DND-41 (cell line): ENCODE measurements around the gene PRPSAP2.

ENCODE experiments used
- ATAC-seq: fragments of 200-7000 bp; cut with Tn5 transposase; 3 replicates; pipeline ENCODE4 v1.9.1; 2021; ENCODE audit warnings: low read depth; ENCODE audit not compliant: insufficient read depth
- DNase-seq: peaks from one replicate; pipeline ENCODE4 v3.0.0-alpha.2; 2020
- H2AFZ ChIP-seq: 2 replicates; pipeline ENCODE4 v1.6.0; 2012; ENCODE audit warnings: low read depth, low read length
- H3K27ac ChIP-seq: 2 replicates; pipeline ENCODE4 v1.5.1; 2012; ENCODE audit warnings: low read length, inconsistent platforms
- H3K27me3 ChIP-seq: fragments of 200-600 bp; sonication (generic); 2 replicates; pipeline ENCODE4 v1.6.0; 2012; ENCODE audit warnings: low read length, mild to moderate bottlenecking, inconsistent platforms; ENCODE audit not compliant: insufficient read depth, poor library complexity
- H3K36me3 ChIP-seq: 2 replicates; pipeline ENCODE4 v1.5.1; 2012; ENCODE audit warnings: low read length, inconsistent platforms; ENCODE audit not compliant: insufficient read depth
- H3K4me1 ChIP-seq: 2 replicates; pipeline ENCODE4 v1.5.1; 2012; ENCODE audit warnings: mild to moderate bottlenecking, low read length; ENCODE audit not compliant: insufficient read depth
- H3K4me2 ChIP-seq: 2 replicates; pipeline ENCODE4 v1.6.0; 2012; ENCODE audit warnings: mild to moderate bottlenecking, moderate library complexity, low read length, inconsistent platforms; ENCODE audit not compliant: insufficient read depth
- H3K4me3 ChIP-seq, 2 experiments: fragments of 200-600 bp in 1 of 2; shearing (Covaris generic) in 1 of 2; 2 replicates each; pipeline ENCODE4 v1.5.1; 2012 to 2016; ENCODE audit warnings: inconsistent platforms in 2 of 2, low read length in 2 of 2, mild to moderate bottlenecking in 2 of 2, low read depth in 1 of 2, moderate library complexity in 1 of 2
- H3K79me2 ChIP-seq: 2 replicates; pipeline ENCODE4 v1.6.0; 2012; ENCODE audit warnings: low read length, inconsistent platforms; ENCODE audit not compliant: insufficient read depth
- H3K9ac ChIP-seq: 2 replicates; pipeline ENCODE4 v1.6.0; 2012; ENCODE audit warnings: low read depth, mild to moderate bottlenecking, inconsistent platforms, low read length, moderate library complexity
- H3K9me3 ChIP-seq: 2 replicates; pipeline ENCODE4 v1.5.1; 2012; ENCODE audit warnings: low read length, moderate library complexity, mild to moderate bottlenecking, inconsistent platforms; ENCODE audit not compliant: insufficient read depth, severe bottlenecking
- H4K20me1 ChIP-seq: 2 replicates; pipeline ENCODE4 v1.6.0; 2012; ENCODE audit warnings: low read length; ENCODE audit not compliant: insufficient read depth
- CTCF ChIP-seq: IDR thresholded peaks from 2 replicates; pipeline ENCODE4 v1.5.1; 2012; ENCODE audit warnings: borderline replicate concordance, low read length, moderate library complexity, mild to moderate bottlenecking; ENCODE audit not compliant: poor library complexity, severe bottlenecking; ENCODE audit errors: extremely low read depth
- EZH2 ChIP-seq: IDR thresholded peaks from 3 replicates; pipeline ENCODE4 v1.6.1; 2012; ENCODE audit warnings: borderline replicate concordance, low read depth, mild to moderate bottlenecking, moderate library complexity, low read length, inconsistent platforms; ENCODE audit not compliant: severe bottlenecking

PRPSAP2 gene

DNA sequence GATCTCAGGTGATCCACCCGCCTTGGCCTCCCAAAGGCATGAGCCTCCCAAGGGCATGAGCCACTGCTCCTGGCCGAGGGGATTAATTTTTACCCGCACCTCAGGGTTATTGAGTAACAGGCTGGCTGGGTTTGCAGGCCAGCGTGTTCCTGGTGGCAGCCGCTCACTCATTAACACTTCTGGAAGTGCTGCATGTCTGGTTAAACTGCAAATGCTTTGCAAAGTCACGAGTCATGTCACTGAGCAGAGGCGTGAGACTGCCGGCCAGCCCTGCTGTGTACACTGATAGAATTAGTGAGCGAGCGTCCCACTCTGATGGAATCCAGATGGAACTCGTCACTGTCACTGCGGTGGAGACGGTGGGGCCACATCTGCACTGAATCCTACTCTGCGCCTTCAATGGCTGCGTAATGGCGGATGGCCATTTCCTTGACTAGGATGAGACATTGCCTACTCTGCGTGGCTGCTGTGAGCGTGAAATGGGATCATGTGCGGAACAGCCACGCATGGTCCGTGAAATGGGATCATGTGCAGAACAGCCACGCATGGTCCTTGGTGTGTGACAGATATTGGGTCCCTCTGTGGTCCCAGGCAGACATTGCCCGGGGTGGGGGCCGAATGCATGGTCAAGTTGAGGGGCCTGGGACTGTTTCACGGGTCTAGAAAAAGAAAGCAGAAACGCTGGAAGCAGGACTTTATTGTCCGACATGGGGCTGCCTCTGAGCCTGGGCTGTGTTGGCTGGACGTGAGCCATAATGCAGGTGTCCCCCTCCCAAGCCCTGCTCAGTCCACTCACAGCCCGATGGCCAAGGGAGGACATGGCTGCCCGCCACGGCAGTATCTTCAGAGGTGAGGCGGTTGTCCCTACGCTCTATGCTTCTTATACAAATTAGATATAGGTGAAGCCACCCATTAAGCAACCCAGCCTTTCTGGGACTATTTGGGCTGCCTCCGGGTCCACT is 93.3 kb downstream of the PRPSAP2 start:
- no peak for TF ChIP-seq CTCF
- no peak for TF ChIP-seq EZH2
- no peak overlapping the region for H3K27ac ChIP-seq
- no peak overlapping the region for H3K4me2 ChIP-seq
- no peaks in the 10 kb centered on the region for H3K79me2 ChIP-seq
- H3K9ac ChIP-seq: no peak overlapping the region
- DNase-seq (no peak), ATAC-seq (no peak)
- H3K4me3 ChIP-seq: no peak overlapping the region
- H4K20me1 ChIP-seq: 0 out of 2 replicates have a peak, but pooled peaks cover 2% of the 10 kb centered on the region
- peaks cover 8% of the 10 kb centered on the region for H3K4me1 ChIP-seq
- H3K27me3 ChIP-seq: peaks cover 9% of the 10 kb centered on the region
- H3K36me3 ChIP-seq: no peaks in the 10 kb centered on the region
- no peak overlapping the region for H2AFZ ChIP-seq
- no peaks in the 10 kb centered on the region for H3K9me3 ChIP-seq

DNA sequence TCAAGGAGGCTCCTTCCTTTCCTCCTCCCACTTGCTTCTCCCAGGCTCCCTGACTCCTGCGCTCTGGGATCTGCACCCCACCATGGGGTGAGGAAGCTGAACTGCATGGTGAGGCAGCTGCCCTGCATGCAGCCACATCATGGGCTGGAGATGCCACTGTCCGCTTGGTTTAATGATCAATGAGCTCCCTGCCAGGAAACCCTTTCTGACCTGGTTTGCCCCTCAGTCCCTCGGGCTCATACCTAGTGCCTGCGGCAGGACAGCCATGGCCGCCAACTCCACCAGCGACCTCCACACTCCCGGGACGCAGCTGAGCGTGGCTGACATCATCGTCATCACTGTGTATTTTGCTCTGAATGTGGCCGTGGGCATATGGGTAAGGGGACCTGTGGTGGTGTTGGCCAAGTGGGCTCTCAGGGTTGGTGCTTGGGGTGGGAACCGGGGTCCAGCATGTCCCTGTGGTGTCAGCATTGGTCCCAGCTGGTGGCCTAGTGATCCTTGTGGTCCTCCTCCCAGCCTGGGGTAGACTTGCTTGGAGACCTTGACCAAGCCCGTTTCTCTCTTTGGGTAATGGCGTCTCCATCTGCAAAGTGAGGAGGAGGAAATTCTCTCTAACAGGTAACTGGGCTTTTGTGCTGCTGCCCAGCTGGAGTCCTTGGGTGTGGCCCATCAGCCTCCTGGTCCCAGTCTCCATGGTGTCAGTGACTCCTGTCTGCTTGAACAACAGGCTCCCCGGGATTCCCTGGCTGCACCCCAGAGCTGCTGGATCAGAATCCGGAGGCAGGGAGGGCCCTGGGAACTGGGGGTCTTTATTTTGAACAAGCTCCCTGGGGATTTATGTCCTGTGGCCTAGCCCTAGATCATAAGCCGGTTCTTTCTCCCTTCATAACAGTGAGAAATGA is 94.3 kb downstream of the PRPSAP2 start, which contains the start of gene SLC5A10:
Gene SLC5A10 (plus strand): TSS at position 225 of the 902 bp plus-strand sequence. CDS start 41 bp downstream, at position 266.
- DNase-seq: no peak
- H3K4me3 ChIP-seq: no peak within 1 kb of the TSS
- no peak within 1 kb of the TSS for H3K4me2 ChIP-seq
- no peaks in the 10 kb centered on the region for H3K9me3 ChIP-seq
- no peaks in the 10 kb centered on the region for H3K79me2 ChIP-seq
- H3K4me1 ChIP-seq: peaks cover 8% of the 10 kb centered on the region
- 0 out of 2 replicates have a peak, but pooled peaks cover 2% of the 10 kb centered on the region for H4K20me1 ChIP-seq
- H3K36me3 ChIP-seq: no peaks in the 10 kb centered on the region
- TF ChIP-seq EZH2 (no peak), CTCF (peak; percentile 19)
- H2AFZ ChIP-seq: no peak within 1 kb of the TSS
- no peak within 1 kb of the TSS for H3K9ac ChIP-seq
- H3K27me3 ChIP-seq: peaks cover 6% of the 10 kb centered on the region
- no peak within 1 kb of the TSS for H3K27ac ChIP-seq
- no peak for ATAC-seq

DNA sequence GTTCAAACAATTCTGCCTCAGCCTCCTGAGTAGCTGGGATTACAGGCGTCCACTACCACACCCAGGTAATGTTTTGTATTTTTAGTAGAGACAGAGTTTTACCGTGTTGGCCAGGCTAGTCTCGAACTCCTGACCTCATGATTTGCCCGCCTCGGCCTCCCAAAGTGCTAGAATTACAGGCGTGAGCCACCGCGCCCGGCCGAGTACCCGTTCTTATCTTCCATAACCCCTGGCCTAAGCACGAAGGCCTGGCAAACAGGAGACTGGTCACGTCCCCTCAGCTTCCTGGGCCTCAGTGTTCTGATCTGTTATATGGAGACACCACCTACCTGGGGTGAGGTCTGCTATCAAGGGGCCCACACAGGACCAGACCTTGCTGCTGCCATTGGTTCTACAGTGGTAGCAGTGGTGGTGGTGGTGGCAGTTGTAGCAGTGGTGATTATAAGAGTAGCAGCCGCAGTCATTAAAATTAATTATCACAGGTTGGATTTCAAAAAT is 95.3 kb downstream of the PRPSAP2 start:
- no peaks in the 10 kb centered on the region for H3K9me3 ChIP-seq
- no peak overlapping the region for H3K9ac ChIP-seq
- H3K4me3 ChIP-seq: no peak overlapping the region
- no peaks in the 10 kb centered on the region for H3K36me3 ChIP-seq
- no peak overlapping the region for H2AFZ ChIP-seq
- H4K20me1 ChIP-seq: 0 out of 2 replicates have a peak, but pooled peaks cover 2% of the 10 kb centered on the region
- H3K4me1 ChIP-seq: peaks cover 8% of the 10 kb centered on the region
- DNase-seq: no peak
- H3K4me2 ChIP-seq: no peak overlapping the region
- no peak for TF ChIP-seq CTCF
- TF ChIP-seq EZH2: no peak
- no peaks in the 10 kb centered on the region for H3K79me2 ChIP-seq
- H3K27ac ChIP-seq: no peak overlapping the region
- ATAC-seq: no peak
- H3K27me3 ChIP-seq: peaks cover 6% of the 10 kb centered on the region
